PFSK-1 (cell line): ENCODE data around the gene GMPR.

Experiments used
- FOXP2 ChIP-seq: optimal IDR thresholded peaks from 2 replicates; pipeline ENCODE3; 2011; ENCODE audit warnings: borderline replicate concordance, control low read depth, inconsistent platforms; ENCODE audit not compliant: insufficient read depth; ENCODE audit errors: extremely low read length, extremely low read depth
- POLR2AphosphoS5 ChIP-seq: IDR thresholded peaks from 2 replicates; pipeline ENCODE4 v1.6.1; 2012; ENCODE audit warnings: low read depth, mild to moderate bottlenecking, control low read depth, low read length, moderate library complexity
- SIN3A ChIP-seq: IDR thresholded peaks from 2 replicates; pipeline ENCODE4 v1.6.1; 2012; ENCODE audit warnings: mild to moderate bottlenecking, low read length, moderate library complexity, borderline replicate concordance; ENCODE audit not compliant: insufficient read depth
- TAF1 ChIP-seq: IDR thresholded peaks from 2 replicates; pipeline ENCODE4 v1.6.1; 2012; ENCODE audit warnings: low read length, control low read depth, borderline replicate concordance; ENCODE audit not compliant: insufficient read depth
- TF ChIP-seq, protein P1 (sequence below), 2 experiments: IDR thresholded peaks; 2 replicates each; pipeline versions ENCODE4 v1.6.1 to v1.8.0; 2011 to 2012; ENCODE audit warnings: low read depth in 2 of 2, low read length in 2 of 2, control low read depth in 1 of 2, inconsistent platforms in 1 of 2, mild to moderate bottlenecking in 1 of 2, moderate library complexity in 1 of 2; ENCODE audit not compliant: insufficient read depth in 1 of 2

Gene GMPR

DNA sequence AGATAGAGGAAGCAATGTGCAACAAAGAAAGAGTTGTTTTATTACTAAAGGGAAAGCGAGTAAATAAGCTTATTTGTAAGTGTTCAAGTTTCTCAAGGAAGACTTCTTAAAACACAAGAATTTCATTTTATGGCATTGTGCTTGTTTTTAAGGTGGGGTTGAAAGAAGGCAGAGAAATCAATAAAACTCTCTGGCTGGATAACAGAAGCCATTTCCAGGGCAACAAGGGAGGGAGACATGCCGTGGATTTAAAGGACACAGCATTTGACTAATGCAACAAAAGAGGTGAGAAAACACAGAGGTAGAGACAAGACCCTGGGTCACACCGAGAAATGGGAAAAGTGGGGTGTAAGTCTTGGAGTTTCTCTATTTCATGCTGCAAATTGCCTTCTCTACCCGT, 28.8 kb upstream of the GMPR start:
- TF ChIP-seq FOXP2 (no peak), TAF1 (no peak), SIN3A (no peak), POLR2AphosphoS5 (no peak)
- TF ChIP-seq, protein P1, sequence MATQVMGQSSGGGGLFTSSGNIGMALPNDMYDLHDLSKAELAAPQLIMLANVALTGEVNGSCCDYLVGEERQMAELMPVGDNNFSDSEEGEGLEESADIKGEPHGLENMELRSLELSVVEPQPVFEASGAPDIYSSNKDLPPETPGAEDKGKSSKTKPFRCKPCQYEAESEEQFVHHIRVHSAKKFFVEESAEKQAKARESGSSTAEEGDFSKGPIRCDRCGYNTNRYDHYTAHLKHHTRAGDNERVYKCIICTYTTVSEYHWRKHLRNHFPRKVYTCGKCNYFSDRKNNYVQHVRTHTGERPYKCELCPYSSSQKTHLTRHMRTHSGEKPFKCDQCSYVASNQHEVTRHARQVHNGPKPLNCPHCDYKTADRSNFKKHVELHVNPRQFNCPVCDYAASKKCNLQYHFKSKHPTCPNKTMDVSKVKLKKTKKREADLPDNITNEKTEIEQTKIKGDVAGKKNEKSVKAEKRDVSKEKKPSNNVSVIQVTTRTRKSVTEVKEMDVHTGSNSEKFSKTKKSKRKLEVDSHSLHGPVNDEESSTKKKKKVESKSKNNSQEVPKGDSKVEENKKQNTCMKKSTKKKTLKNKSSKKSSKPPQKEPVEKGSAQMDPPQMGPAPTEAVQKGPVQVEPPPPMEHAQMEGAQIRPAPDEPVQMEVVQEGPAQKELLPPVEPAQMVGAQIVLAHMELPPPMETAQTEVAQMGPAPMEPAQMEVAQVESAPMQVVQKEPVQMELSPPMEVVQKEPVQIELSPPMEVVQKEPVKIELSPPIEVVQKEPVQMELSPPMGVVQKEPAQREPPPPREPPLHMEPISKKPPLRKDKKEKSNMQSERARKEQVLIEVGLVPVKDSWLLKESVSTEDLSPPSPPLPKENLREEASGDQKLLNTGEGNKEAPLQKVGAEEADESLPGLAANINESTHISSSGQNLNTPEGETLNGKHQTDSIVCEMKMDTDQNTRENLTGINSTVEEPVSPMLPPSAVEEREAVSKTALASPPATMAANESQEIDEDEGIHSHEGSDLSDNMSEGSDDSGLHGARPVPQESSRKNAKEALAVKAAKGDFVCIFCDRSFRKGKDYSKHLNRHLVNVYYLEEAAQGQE (IDR thresholded peaks at IDR 0.05; ENCODE audit: insufficient read depth in 1 of 2, low read depth in 2 of 2, low read length in 2 of 2): no peak

DNA sequence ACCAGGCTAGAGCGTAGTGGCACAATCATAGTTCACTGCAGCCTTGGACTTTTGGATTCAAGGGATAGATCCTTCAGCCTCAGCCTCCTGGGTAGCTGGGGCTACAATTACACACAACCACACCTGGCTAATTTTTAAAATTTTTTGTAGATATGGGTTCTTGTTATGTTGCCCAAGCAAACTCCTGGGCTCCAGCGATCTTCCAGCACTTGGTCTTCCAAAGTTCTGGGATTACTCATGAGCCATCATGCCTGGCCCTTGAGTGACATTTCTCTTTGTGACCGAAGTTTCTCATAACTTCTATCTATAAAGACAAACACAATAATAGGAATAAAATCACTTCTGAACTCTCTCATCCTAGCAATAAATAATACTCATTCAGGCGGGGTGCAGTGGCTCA, 26.1 kb upstream of the GMPR start:
- TF ChIP-seq FOXP2: no peak
- no peak for TF ChIP-seq TAF1
- TF ChIP-seq POLR2AphosphoS5: no peak

DNA sequence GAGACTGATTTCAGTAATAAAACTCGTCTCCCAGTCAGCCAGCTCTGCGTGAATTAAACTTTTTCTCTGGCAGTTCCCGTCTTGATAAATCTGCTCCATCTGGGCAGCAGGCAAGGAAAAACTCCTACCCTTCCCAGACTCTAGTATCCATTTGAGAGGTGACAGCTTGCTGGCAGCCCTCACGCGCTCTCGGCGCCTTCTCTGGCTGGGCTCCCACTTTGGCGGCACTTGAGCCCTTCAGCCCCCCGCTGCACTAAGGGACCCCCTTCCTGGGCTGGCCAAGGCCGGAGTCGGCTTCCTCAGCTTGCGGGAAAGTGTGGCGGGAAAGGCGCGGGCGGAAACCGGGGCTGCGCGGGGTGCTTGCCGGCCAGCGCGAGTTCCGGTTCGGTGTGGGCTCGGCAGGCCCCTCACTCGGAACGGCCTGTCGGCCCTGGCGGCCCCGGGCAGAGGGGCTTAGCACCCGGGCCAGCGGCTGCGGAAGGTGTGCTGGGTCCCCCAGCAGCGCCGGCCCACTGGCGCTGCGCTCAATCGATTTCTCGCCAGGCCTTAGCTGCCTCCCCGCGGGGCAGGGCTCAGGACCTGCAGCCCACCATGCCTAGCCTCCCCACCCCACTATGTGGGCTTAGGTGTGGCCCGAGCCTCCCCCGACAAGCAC, 21.8 kb upstream of the GMPR start:
- TF ChIP-seq FOXP2 (no peak), SIN3A (no peak)

DNA sequence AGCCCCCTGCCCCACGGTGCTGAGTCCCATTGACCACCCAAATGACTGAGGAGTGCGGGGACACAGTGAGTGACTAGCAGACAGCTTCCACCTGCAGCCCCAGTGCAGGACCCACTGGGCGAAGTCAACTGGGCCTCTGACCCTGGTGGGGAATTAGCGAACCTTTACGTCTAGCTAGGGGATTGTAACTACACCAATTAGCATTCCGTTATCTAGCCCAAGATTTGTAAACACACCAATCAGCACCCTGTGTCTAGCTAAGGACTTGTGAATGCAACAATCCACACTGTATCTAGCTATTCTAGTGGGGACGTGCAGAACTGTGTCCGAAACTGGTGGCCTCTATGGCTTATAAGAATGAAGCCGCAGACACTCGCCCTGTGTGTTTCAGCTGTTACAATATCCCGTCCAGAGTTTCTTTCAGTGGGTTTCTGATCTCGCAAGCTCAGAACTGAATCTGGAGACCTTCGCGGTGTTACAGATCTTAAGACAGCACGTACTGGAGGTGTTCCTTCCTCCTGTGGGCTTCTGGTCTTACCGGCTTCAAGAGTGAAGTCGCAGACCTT, 21.1 kb upstream of the GMPR start:
- TF ChIP-seq, protein P1 (IDR thresholded peaks at IDR 0.05; ENCODE audit: insufficient read depth in 1 of 2, low read depth in 2 of 2, low read length in 2 of 2): no peak
- TF ChIP-seq SIN3A (no peak), FOXP2 (no peak)

DNA sequence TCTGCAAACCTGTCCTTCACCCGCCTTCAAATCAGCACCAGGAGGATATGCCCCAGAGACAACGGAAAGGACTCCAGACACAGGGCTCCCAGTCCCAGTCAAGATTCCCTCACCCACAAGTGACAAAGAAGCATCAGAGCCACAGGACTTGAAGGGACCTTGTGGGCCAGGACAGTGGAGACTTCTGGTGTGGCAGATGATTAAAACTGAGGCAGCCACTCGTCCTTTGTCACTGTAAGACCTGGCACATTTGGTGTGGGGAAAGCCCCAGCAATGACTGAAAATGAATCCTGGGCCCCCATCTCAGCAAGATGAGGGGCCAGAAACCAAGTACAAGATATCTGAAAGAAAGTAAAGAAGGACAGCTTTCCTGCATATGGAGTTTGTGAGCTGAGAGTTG, 15.6 kb upstream of the GMPR start:
- no peak for TF ChIP-seq POLR2AphosphoS5
- no peak for TF ChIP-seq SIN3A
- no peak for TF ChIP-seq TAF1
- TF ChIP-seq, protein P1 (IDR thresholded peaks at IDR 0.05; ENCODE audit: insufficient read depth in 1 of 2, low read depth in 2 of 2, low read length in 2 of 2): no peak
- no peak for TF ChIP-seq FOXP2

DNA sequence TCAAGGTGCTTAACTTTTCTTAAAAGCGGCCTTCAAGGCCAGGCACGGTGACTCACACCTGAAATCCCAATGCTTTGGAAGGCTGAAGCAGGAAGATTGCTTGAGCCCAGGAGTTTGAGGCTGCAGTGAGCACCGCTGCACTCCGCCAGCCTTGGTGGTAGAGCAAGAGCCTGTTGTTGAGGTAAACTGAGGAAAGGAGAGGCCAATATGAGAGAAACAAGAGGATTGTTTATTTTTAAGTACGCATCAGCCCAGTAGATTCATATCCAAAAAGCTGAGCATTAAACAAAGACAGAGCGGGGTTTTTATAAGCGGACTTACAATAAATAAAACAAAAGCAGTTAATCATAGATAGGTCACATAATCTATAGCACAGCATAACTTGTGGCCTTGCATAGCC, 15.0 kb upstream of the GMPR start:
- TF ChIP-seq SIN3A (no peak), TAF1 (no peak), FOXP2 (no peak), POLR2AphosphoS5 (no peak)
- TF ChIP-seq, protein P1 (IDR thresholded peaks at IDR 0.05; ENCODE audit: insufficient read depth in 1 of 2, low read depth in 2 of 2, low read length in 2 of 2): no peak
